Prostate gland (tissue), 2 donors: ENCODE results near the gene CCDC88B.

Experiments used
- CTCF ChIP-seq, 4 experiments: fragments of 200-600 bp in 2 of 4; fragments of 450-650 bp in 2 of 4; sonication (generic) in 2 of 4; IDR thresholded peaks; 1 replicate in 3 of 4; 2 replicates in 1 of 4; pipeline ENCODE4 v1.5.1; 2016 to 2019; ENCODE audit warnings: antibody characterized with exemption in 4 of 4, mild to moderate bottlenecking in 2 of 4, moderate library complexity in 2 of 4
- POLR2A ChIP-seq: fragments of 450-650 bp; IDR thresholded peaks from one replicate; pipeline ENCODE4 v1.6.1; 2016; ENCODE audit warnings: antibody characterized with exemption, mild to moderate bottlenecking
- POLR2AphosphoS5 ChIP-seq: sonication (generic); formaldehyde crosslinking; IDR thresholded peaks from one replicate; pipeline ENCODE4 v1.6.1; 2017; ENCODE audit warnings: antibody characterized with exemption

GRCh38 chr11:64299847-64300648 lies 40.0 kb upstream of the CCDC88B start, which contains the start of gene CATSPERZ:
- no peak for TF ChIP-seq CTCF (IDR thresholded peaks at IDR 0.05)
- no peak for TF ChIP-seq POLR2A
- no peak for TF ChIP-seq POLR2AphosphoS5
